ENCODE results near the gene MGAT4B. TPM values are rescaled to one million over a fixed set of nuclear protein-coding genes. Genes with fewer than 3 reads are reported as not detected.

MGAT4B gene
- total and polyA plus RNA-seq, 2 of the 13 experiments (the other 11 are each of a cell fraction or from before 2014, with no cell fraction given), result 93.5 to 130 TPM

DNA sequence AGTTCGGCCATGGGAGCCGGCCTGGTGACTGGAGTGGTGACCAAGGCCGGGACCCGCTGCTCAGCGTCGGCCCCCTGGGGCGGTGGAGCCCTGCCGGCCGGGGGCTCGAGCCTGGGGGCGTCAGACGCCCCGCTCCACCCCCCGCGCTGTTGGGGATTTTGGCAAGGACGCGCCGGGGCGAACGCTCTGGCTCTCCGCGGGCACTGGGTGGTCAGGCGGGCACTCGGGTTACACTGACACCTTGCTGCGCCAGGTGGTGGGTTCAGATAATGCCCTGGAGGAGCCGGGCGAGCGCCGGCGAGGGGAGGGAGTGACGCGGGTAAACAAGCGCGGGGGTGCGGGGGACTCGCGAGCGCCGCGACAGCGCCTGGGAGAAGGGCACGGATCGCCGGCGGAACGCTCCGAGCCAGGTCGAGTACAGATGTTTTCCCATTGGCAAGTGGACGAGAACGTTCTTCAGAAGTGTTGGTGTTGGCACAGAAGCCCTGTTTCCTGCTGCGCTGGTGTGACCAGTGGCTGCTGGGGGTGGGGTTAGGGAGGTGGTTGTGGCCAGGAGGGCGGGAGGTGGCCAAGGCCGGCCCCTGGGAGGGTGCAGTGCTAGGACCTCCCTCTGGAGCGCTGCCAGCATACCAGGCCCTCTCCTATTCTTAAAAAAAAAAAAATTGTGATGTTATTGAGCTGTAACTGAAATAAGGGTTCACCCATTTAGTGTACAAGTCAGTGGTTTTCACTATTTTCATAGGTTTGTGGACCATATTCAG, 14.8 kb upstream of the MGAT4B start (continued):
- no peak for TF ChIP-seq ATF2 (CRISPR knock-in tag; IDR thresholded peaks at IDR 0.05)
- TF ChIP-seq CHCHD3 (CRISPR knock-in tag; IDR thresholded peaks at IDR 0.05), result 0 out of 2 replicates have a peak, but pooled peaks have one; percentile 14
- TF ChIP-seq ZNF512B (CRISPR knock-in tag; IDR thresholded peaks at IDR 0.05; ENCODE audit: borderline replicate concordance), result no peak
- TF ChIP-seq, protein P1, sequence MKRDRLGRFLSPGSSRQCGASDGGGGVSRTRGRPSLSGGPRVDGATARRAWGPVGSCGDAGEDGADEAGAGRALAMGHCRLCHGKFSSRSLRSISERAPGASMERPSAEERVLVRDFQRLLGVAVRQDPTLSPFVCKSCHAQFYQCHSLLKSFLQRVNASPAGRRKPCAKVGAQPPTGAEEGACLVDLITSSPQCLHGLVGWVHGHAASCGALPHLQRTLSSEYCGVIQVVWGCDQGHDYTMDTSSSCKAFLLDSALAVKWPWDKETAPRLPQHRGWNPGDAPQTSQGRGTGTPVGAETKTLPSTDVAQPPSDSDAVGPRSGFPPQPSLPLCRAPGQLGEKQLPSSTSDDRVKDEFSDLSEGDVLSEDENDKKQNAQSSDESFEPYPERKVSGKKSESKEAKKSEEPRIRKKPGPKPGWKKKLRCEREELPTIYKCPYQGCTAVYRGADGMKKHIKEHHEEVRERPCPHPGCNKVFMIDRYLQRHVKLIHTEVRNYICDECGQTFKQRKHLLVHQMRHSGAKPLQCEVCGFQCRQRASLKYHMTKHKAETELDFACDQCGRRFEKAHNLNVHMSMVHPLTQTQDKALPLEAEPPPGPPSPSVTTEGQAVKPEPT (CRISPR knock-in tag; IDR thresholded peaks at IDR 0.05; ENCODE audit: low read depth), result no peak
- no peak for TF ChIP-seq ZNF552 (CRISPR knock-in tag; IDR thresholded peaks at IDR 0.05; ENCODE audit: borderline replicate concordance)
- TF ChIP-seq HIVEP1 (CRISPR knock-in tag; IDR thresholded peaks at IDR 0.05), result peak; percentile 47; the same call in 1 of the 2 replicates
- TF ChIP-seq GFI1 (CRISPR knock-in tag; IDR thresholded peaks at IDR 0.05; ENCODE audit: borderline replicate concordance), result 0 out of 2 replicates have a peak, but pooled peaks have one; percentile 41
- no peak for TF ChIP-seq ZNF251 (CRISPR knock-in tag; IDR thresholded peaks at IDR 0.05)
- TF ChIP-seq SALL2 (CRISPR knock-in tag; IDR thresholded peaks at IDR 0.05), result no peak
- TF ChIP-seq, protein P2, sequence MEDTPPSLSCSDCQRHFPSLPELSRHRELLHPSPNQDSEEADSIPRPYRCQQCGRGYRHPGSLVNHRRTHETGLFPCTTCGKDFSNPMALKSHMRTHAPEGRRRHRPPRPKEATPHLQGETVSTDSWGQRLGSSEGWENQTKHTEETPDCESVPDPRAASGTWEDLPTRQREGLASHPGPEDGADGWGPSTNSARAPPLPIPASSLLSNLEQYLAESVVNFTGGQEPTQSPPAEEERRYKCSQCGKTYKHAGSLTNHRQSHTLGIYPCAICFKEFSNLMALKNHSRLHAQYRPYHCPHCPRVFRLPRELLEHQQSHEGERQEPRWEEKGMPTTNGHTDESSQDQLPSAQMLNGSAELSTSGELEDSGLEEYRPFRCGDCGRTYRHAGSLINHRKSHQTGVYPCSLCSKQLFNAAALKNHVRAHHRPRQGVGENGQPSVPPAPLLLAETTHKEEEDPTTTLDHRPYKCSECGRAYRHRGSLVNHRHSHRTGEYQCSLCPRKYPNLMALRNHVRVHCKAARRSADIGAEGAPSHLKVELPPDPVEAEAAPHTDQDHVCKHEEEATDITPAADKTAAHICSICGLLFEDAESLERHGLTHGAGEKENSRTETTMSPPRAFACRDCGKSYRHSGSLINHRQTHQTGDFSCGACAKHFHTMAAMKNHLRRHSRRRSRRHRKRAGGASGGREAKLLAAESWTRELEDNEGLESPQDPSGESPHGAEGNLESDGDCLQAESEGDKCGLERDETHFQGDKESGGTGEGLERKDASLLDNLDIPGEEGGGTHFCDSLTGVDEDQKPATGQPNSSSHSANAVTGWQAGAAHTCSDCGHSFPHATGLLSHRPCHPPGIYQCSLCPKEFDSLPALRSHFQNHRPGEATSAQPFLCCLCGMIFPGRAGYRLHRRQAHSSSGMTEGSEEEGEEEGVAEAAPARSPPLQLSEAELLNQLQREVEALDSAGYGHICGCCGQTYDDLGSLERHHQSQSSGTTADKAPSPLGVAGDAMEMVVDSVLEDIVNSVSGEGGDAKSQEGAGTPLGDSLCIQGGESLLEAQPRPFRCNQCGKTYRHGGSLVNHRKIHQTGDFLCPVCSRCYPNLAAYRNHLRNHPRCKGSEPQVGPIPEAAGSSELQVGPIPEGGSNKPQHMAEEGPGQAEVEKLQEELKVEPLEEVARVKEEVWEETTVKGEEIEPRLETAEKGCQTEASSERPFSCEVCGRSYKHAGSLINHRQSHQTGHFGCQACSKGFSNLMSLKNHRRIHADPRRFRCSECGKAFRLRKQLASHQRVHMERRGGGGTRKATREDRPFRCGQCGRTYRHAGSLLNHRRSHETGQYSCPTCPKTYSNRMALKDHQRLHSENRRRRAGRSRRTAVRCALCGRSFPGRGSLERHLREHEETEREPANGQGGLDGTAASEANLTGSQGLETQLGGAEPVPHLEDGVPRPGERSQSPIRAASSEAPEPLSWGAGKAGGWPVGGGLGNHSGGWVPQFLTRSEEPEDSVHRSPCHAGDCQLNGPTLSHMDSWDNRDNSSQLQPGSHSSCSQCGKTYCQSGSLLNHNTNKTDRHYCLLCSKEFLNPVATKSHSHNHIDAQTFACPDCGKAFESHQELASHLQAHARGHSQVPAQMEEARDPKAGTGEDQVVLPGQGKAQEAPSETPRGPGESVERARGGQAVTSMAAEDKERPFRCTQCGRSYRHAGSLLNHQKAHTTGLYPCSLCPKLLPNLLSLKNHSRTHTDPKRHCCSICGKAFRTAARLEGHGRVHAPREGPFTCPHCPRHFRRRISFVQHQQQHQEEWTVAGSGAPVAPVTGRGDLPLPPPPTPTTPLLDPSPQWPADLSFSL (CRISPR knock-in tag; IDR thresholded peaks at IDR 0.05), result no peak
- TF ChIP-seq ZNF670 (CRISPR knock-in tag; IDR thresholded peaks at IDR 0.05; ENCODE audit: borderline replicate concordance), result no peak
- TF ChIP-seq RBM39 (IDR thresholded peaks at IDR 0.05; ENCODE audit: low read depth, low read length, poor library complexity, severe bottlenecking), result no peak
- no peak for TF ChIP-seq ZFP82 (CRISPR knock-in tag; IDR thresholded peaks at IDR 0.05; ENCODE audit: borderline replicate concordance)
- TF ChIP-seq CENPX (CRISPR knock-in tag; IDR thresholded peaks at IDR 0.05), result no peak
- TF ChIP-seq GZF1 (CRISPR knock-in tag; IDR thresholded peaks at IDR 0.05), result no peak
- TF ChIP-seq POLR2AphosphoS5 (IDR thresholded peaks at IDR 0.05; ENCODE audit: low read depth, low read length), result peak; percentile 78

Measured in HepG2 (cell line).